GM06990 (cell line): ENCODE data around the gene INF2.

Source experiments
- DNase-seq: peaks from one replicate; pipeline ENCODE4 v3.0.0-alpha.2; 2011; ENCODE audit not compliant: insufficient read length; ENCODE audit errors: extremely low read depth
- H3K27me3 ChIP-seq: replicated peaks from 2 replicates; pipeline ENCODE4 v1.6.0; 2011; ENCODE audit warnings: low read length; ENCODE audit not compliant: control insufficient read depth, insufficient read depth
- H3K36me3 ChIP-seq: 2 replicates; pipeline ENCODE4 v1.5.1; 2011; ENCODE audit warnings: low read length; ENCODE audit not compliant: control insufficient read depth, insufficient read depth
- H3K4me3 ChIP-seq: replicated peaks from 2 replicates; pipeline ENCODE4 v1.5.1; 2011; ENCODE audit warnings: low read depth, mild to moderate bottlenecking, control low read depth, low read length
- TF ChIP-seq, protein P1 (sequence below): IDR thresholded peaks from 2 replicates; pipeline ENCODE4 v1.5.1; 2011; ENCODE audit warnings: low read length, control low read depth, mild to moderate bottlenecking, inconsistent platforms; ENCODE audit not compliant: insufficient read depth, poor library complexity, severe bottlenecking

The INF2 gene

GRCh38 chr14:104709387-104710039 lies 20.1 kb downstream of the INF2 start:
- TF ChIP-seq, protein P1, sequence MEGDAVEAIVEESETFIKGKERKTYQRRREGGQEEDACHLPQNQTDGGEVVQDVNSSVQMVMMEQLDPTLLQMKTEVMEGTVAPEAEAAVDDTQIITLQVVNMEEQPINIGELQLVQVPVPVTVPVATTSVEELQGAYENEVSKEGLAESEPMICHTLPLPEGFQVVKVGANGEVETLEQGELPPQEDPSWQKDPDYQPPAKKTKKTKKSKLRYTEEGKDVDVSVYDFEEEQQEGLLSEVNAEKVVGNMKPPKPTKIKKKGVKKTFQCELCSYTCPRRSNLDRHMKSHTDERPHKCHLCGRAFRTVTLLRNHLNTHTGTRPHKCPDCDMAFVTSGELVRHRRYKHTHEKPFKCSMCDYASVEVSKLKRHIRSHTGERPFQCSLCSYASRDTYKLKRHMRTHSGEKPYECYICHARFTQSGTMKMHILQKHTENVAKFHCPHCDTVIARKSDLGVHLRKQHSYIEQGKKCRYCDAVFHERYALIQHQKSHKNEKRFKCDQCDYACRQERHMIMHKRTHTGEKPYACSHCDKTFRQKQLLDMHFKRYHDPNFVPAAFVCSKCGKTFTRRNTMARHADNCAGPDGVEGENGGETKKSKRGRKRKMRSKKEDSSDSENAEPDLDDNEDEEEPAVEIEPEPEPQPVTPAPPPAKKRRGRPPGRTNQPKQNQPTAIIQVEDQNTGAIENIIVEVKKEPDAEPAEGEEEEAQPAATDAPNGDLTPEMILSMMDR, result no peak
- Histone ChIP-seq H3K36me3 (peaks cover 2% of the 10 kb centered on the region), H3K4me3 (no peak overlapping the region), H3K27me3 (no peaks in the 10 kb centered on the region)
- DNase-seq, result no peak

GRCh38 chr14:104710071-104710735 lies 20.8 kb downstream of the INF2 start:
- no peak for DNase-seq
- TF ChIP-seq, protein P1, result no peak
- H3K36me3 ChIP-seq, result peaks cover 2% of the 10 kb centered on the region
- H3K4me3 ChIP-seq, result no peak overlapping the region
- no peaks in the 10 kb centered on the region for H3K27me3 ChIP-seq

- TF ChIP-seq, protein P1, result no peak
- no peak for DNase-seq
- Histone ChIP-seq H3K36me3 (peaks cover 3% of the 10 kb centered on the region), H3K27me3 (no peaks in the 10 kb centered on the region), H3K4me3 (no peak overlapping the region)
Observed at GRCh38 chr14:104712881-104713734, 23.7 kb downstream of the INF2 start.

DNA sequence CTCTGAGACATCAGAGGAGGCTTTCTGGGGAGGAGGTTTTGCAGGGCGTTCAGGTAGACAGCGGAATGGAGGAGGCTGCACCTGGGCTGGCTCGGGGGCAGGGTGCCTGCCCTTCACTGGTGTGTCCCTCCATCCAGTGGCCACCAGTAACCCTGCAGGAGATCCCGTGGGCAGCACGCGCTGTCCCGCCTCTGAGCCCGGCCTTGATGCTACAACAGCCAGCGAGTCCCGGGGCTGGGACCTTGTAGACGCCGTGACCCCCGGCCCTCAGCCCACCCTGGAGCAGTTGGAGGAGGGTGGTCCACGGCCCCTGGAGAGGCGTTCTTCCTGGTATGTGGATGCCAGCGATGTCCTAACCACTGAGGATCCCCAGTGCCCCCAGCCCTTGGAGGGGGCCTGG lies 24.6 kb downstream of the INF2 start:
- Histone ChIP-seq H3K4me3 (no peak overlapping the region), H3K27me3 (no peaks in the 10 kb centered on the region), H3K36me3 (peaks cover 3% of the 10 kb centered on the region)
- no peak for DNase-seq
- TF ChIP-seq, protein P1, result no peak

DNA sequence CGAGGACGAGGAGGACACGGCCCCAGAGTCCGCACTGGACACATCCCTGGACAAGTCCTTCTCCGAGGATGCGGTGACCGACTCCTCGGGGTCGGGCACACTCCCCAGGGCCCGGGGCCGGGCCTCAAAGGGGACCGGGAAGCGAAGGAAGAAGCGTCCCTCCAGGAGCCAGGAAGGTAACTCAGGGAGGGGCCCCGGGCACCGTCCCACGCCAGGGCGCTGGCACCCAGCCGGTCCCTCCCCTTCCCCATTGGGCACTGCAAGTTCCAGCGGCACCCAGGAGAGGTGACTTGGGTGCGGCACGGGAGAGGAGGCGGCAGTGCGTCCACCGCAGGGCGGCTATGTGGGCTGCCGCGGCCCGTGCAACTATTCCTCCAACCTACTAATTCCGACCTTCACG lies 25.3 kb downstream of the INF2 start:
- DNase-seq, result no peak
- TF ChIP-seq, protein P1, result no peak
- Histone ChIP-seq H3K27me3 (no peaks in the 10 kb centered on the region), H3K36me3 (peaks cover 3% of the 10 kb centered on the region), H3K4me3 (no peak overlapping the region)
